Parathyroid adenoma (tissue), 2 donors: ENCODE data around the gene MRPL53.
A peak's percentile ranks its signal among the peaks of the same experiment; 100 is the strongest.

Experiments
- H2AFZ ChIP-seq: fragments of 300-600 bp; sonication (generic); one replicate; pipeline ENCODE4 v1.7.0; 2017; ENCODE audit warnings: antibody characterized with exemption, mild to moderate bottlenecking
- H3K27ac ChIP-seq: fragments of 300-600 bp; sonication (generic); one replicate; pipeline ENCODE4 v1.7.0; 2017
- H3K27me3 ChIP-seq: fragments of 300-600 bp; sonication (generic); one replicate; pipeline ENCODE4 v1.7.0; 2017; ENCODE audit warnings: low read length; ENCODE audit not compliant: control insufficient read depth, insufficient read depth
- H3K36me3 ChIP-seq: fragments of 300-600 bp; sonication (generic); one replicate; pipeline ENCODE4 v1.7.0; 2017; ENCODE audit warnings: low read length; ENCODE audit not compliant: control insufficient read depth, insufficient read depth
- H3K4me1 ChIP-seq: fragments of 300-600 bp; sonication (generic); one replicate; pipeline ENCODE4 v1.7.0; 2017; ENCODE audit warnings: control low read depth
- H3K4me2 ChIP-seq: fragments of 300-600 bp; sonication (generic); one replicate; pipeline ENCODE4 v1.7.0; 2017; ENCODE audit warnings: low read length
- H3K4me3 ChIP-seq: fragments of 300-600 bp; sonication (generic); one replicate; pipeline ENCODE4 v1.7.0; 2017; ENCODE audit warnings: low read depth, low read length
- H3K79me2 ChIP-seq: fragments of 300-600 bp; sonication (generic); one replicate; pipeline ENCODE4 v1.7.0; 2017; ENCODE audit warnings: control low read depth
- H3K9ac ChIP-seq: fragments of 300-600 bp; sonication (generic); one replicate; pipeline ENCODE4 v1.7.0; 2017; ENCODE audit warnings: mild to moderate bottlenecking
- H3K9me3 ChIP-seq: fragments of 300-600 bp; sonication (generic); one replicate; pipeline ENCODE4 v1.7.0; 2017; ENCODE audit warnings: low read length; ENCODE audit not compliant: control insufficient read depth
- CTCF ChIP-seq: fragments of 300-600 bp; sonication (generic); IDR thresholded peaks from one replicate; pipeline ENCODE4 v1.7.0; 2017; ENCODE audit warnings: antibody characterized with exemption, mild to moderate bottlenecking
- donor health status: primary hyperparathyroidism.

Gene MRPL53

GRCh38 chr2:74498500-74499266 lies 26.2 kb upstream of the MRPL53 start:
- Histone ChIP-seq H3K4me1 (peaks cover 10% of the 10 kb centered on the region), H3K79me2 (no peaks in the 10 kb centered on the region), H2AFZ (no peak overlapping the region), H3K27ac (no peak overlapping the region), H3K36me3 (no peaks in the 10 kb centered on the region), H3K9me3 (no peaks in the 10 kb centered on the region), H3K27me3 (no peaks in the 10 kb centered on the region), H3K9ac (no peak overlapping the region), H3K4me2 (peak overlapping the region; percentile 36), H3K4me3 (no peak overlapping the region)
- no peak for TF ChIP-seq CTCF

DNA sequence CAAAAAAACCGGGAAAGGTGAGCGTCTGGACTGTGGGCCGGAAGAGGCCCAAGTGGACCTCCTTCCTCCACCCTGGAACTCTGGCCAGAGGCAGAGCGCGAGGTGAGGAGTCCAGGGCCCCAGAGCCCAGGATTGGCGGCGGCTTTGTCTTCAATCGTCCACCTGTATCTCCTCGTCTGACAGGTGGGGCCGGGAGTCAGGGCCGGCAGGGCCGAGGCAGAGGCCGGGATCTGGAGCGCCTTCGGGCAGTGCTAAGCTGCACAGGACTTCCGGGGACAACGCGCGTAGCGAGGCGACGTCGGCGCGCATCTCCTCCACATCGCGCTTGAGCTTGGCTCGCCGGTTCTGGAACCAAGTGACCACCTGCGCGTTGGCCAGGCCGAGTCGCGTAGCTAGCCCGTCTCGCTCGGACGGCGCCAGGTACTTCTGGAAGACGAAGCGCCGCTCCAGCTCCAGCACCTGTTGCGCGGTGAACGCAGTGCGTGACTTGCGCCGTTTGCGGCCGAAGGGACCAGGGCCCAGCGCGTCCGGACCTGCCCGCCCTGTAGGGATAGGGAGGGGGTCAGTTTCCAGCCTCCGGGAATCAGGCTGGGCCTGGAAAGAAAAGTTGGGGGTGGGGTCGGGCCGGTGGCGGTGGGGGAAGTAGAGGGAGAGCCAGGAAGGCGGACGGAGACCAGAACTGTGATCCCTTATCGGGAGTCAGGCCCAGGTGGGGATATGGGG lies 25.5 kb upstream of the MRPL53 start:
- Histone ChIP-seq H3K9me3 (no peaks in the 10 kb centered on the region), H3K4me2 (peak overlapping the region; percentile 7), H3K27me3 (no peaks in the 10 kb centered on the region)

DNA sequence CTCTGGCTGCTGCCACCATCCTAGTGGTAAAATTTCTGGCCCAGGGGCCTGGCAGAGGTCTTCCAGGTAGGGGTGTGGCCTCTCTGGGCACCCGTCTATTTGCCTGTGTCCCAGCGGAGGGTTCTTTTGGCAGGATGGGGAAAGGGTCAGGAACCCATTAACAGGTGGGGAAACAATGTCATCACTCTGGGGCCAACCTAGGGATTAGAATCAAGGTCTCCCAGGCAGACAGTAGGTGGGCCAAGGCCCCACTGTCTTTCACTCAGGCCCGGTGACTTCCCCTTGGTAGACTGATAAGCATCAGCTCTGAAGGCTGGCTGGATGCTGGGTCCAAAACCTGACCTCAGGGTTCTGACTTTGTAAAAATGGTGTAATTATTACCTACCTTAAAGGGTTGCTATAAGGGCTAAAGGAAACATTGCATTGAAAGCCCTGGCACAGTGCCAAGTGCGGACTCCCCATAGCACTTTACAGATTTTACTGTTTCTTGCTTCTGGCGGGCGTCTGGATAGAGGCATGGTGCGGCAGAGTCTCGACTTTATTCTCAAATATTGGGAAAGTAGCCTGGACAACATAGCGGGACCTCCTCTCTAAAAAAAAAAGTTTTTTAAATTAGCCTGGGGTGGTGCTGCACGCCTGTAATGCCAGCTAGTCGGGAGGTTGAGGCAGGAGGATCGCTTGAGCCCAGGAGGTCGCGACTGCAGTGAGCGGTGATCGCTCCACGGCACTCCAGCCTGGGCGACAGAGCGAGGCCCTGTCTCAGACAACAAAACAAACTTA lies 24.7 kb upstream of the MRPL53 start:
- Histone ChIP-seq H3K27me3 (no peaks in the 10 kb centered on the region), H3K9ac (no peak overlapping the region), H3K36me3 (no peaks in the 10 kb centered on the region), H3K9me3 (no peaks in the 10 kb centered on the region), H3K4me2 (no peak overlapping the region), H3K27ac (no peak overlapping the region), H2AFZ (no peak overlapping the region), H3K4me1 (peaks cover 10% of the 10 kb centered on the region), H3K4me3 (no peak overlapping the region), H3K79me2 (no peaks in the 10 kb centered on the region)
- no peak for TF ChIP-seq CTCF

More for the DNA sequence above, 25.5 kb upstream of the MRPL53 start:
- H3K4me3 ChIP-seq, result no peak overlapping the region
- H3K4me1 ChIP-seq, result peaks cover 10% of the 10 kb centered on the region
- no peaks in the 10 kb centered on the region for H3K36me3 ChIP-seq
- TF ChIP-seq CTCF, result no peak
- no peak overlapping the region for H2AFZ ChIP-seq
- H3K9ac ChIP-seq, result no peak overlapping the region
- no peaks in the 10 kb centered on the region for H3K79me2 ChIP-seq
- no peak overlapping the region for H3K27ac ChIP-seq

DNA sequence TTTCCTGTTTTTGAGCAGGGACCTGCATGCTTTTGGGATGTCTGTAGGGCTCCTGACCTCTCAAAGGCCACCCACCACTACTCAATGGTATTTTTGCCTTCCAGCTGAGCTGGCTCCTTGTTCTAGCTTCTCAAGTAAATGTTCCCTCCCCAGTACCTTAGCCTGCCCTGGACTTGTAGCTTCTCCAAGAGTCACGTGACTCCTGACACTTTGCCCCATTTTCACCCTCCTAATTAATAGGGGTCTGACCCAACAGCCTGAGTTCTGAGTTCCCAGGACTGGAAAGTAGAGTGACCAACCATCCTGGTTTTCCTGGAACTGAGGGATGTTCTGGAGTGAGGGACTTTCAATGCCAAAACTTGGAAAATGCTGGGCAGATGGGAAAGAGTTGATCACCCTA lies 23.0 kb upstream of the MRPL53 start:
- Histone ChIP-seq H3K36me3 (no peaks in the 10 kb centered on the region), H3K4me2 (no peak overlapping the region), H3K9me3 (no peaks in the 10 kb centered on the region), H3K27ac (no peak overlapping the region), H3K4me1 (peaks cover 10% of the 10 kb centered on the region), H3K9ac (no peak overlapping the region), H2AFZ (no peak overlapping the region), H3K79me2 (no peaks in the 10 kb centered on the region), H3K27me3 (no peaks in the 10 kb centered on the region), H3K4me3 (no peak overlapping the region)
- no peak for TF ChIP-seq CTCF
